ENCODE data around the gene TMBIM6.
"Not testable (repeated sequence)": the region's sequence is repeated elsewhere in the genome, so short reads cannot be mapped to it uniquely, and the experiment has no call there.

- not testable (repeated sequence) for TF ChIP-seq CTCF (conservative IDR thresholded peaks at IDR 0.05); ZFX (IDR thresholded peaks at IDR 0.05)
Observed at GRCh38 chr12:49713952-49714351, 27.4 kb upstream of the TMBIM6 start.

Measured in C4-2B (cell line).